Activated CD4-positive, alpha-beta T cell treated with anti-CD3 and anti-CD28 coated beads for 4 hours (primary cell): ENCODE measurements around the gene ACTN2.
A peak's percentile ranks its signal among the peaks of the same experiment; 100 is the strongest.
"Not testable (repeated sequence)": the region's sequence is repeated elsewhere in the genome, so short reads cannot be mapped to it uniquely, and the experiment has no call there.

ENCODE experiments used
- DNase-seq, 2 donors: peaks; one replicate each; pipeline ENCODE4 v3.0.0-alpha.2; 2020

The ACTN2 gene

DNA sequence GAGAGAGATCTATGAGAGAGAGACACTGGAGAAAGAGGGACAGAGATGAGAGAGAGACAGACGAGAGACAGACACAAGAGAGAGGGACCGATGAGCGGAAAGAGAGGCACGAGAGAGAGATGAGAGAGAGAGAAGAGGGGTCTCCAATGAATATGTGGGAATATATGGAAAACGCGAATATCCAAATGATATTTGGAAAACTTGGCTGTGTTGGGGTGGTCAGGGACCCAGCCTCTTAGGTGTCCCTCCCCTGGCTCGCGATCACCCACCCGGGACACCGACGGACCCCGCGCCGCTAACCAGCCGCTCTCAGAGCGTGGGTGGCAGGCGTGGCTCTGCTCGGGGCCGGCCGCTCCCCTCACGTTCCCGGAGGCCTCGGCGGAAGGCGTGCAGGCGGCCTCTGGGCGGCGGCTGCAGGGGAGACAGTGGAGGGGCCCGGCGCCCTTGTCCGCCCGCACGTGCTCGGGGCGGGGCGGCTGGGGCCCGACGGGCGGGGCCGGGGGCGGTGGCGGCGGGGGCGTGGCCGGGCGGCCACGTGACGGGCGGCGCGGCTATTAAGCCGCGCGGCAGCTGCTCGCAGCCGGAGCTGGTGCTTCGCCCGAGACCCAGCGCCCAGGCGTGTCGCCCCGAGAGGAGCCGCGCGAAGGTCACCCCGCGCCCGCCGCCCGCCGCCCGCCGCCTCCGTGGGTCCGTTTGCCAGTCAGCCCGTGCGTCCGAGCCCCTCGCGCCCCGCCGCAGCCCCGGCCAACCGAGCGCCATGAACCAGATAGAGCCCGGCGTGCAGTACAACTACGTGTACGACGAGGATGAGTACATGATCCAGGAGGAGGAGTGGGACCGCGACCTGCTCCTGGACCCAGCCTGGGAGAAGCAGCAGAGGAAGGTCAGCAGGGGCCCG is at the start of gene ACTN2:
Gene ACTN2, plus strand, starts transcription at position 583 of the 898 bp plus-strand sequence. Its CDS starts 175 bp downstream, at position 758.
- DNase-seq = peak; percentile 25 to 35

DNA sequence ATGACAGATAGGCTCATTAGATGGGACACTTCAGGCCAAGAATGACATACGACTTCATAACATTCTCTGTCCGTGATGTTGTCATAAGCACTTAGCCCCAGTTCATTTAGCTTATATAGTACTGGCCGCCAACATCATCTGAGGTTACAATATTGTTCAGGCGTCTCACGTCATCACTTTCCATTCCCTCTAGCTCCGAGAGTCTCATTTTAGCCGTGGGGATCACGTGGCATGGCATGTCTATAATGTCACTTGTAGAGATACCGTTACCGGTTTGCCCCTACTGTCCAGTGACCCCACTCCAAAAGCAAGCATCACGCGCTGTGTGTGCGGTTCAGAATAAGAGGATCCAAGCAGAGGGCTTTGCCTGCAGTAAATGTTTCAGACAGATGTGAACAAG is 47.4 kb upstream of the ACTN2 start:
- DNase-seq = no peak

DNA sequence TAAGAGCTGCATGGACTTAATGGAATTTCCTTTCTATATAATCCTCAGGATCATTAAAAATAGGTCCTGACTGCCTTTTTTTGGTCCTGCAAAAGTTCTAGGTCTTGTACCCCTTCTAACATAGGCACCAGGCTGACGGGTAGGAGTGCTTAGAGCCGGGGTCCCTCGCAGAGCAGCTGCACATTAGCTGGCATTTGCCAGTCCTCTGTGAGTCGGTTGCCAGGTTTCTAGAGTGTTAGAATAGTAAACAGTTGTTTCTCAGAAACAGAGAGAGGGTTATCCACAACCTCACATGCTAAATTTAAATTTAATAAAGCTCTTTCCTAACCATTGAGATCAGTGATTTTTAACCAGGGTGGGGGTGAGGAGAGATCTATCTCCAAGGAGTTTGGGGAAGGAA is 46.6 kb upstream of the ACTN2 start:
- no peak for DNase-seq

DNA sequence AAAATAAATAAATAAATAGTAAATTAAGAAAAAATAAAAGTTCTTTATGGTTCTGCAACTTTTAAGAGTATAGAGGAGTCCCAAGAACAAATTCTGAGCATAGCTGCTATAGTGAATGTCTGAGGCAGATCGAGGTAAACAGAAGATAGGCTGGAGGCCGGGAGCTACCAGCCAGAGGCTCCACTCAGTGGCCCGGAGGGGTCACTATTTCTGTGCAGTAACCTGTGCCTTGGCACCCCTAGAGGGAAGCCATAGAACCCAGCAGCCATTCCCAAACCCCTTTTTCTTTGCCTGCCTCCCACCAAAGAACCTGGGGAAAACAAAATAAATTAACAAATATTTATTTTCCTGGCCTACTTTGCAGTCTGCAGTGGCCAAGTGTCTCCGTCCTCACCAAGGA is 43.5 kb upstream of the ACTN2 start:
- no peak for DNase-seq

DNA sequence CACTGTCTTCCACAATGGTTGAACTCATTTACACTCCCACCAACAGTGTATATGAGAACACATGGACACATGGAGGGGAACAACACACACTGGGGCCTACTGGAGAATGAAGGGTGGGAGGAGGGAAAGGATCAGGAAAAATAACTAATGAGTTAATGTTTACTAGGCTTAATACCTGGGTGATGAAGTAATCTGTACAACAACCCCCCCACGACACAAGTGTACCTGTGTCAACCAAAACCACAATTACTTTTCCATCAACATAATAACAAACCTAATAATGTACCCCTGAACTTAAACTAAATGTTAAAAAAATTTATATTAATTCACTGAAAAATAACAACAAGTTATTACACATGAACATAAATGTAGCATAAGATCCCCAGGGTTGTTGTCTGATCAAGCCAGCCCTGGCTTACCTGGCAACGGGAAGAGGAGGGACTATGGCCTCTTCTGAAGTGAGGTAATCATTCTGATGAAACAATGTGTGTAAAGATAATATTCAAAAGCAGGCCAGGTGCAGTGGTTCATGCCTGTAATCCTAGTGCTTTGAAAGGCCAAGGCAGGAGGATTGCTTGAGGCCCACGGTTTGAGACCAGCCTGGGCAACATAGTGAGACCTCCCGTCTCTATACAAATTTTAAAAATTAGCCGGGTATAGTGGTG is 41.2 kb upstream of the ACTN2 start:
- DNase-seq = no peak

DNA sequence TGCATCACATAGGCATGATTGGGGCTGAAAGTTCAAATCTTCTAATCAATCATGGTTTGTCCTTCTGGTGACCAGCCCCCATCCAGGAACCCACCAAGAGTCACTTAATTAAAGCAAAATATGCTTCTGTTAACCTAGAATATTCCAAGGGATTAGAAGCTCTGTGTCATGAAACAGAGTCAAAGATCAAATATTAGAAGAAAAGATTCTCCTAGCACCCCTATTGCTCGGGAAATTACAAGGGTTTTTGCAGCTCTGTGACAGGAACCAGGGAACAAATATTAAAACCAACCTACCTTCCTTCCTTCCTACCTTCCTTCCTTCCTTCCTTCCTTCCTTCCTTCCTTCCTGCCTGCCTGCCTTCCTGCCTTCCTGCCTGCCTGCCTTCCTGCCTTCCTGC is 31.8 kb upstream of the ACTN2 start:
- DNase-seq = no peak

GRCh38 chr1:236654957-236655356 is 31.3 kb upstream of the ACTN2 start:
- DNase-seq = no peak

DNA sequence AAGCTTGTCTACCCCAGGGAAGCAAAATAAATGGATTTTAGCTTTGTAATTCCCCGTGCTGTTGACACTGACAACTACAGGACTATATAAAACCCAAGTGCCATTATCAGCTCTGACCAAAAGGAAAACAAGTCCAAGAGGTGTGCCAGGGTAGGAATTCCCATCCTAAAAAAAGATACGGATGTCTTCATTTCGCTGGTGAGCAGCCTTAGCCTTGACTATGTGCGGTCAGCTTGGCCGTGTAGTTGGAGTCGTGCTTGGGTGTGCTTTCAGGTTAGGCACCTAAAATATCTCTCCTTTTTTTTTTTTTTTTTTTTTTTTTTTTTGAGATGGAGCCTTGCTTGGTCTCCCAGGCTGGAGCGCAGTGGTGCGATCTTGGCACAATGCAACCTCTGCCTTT is 28.9 kb upstream of the ACTN2 start:
- no peak for DNase-seq

DNA sequence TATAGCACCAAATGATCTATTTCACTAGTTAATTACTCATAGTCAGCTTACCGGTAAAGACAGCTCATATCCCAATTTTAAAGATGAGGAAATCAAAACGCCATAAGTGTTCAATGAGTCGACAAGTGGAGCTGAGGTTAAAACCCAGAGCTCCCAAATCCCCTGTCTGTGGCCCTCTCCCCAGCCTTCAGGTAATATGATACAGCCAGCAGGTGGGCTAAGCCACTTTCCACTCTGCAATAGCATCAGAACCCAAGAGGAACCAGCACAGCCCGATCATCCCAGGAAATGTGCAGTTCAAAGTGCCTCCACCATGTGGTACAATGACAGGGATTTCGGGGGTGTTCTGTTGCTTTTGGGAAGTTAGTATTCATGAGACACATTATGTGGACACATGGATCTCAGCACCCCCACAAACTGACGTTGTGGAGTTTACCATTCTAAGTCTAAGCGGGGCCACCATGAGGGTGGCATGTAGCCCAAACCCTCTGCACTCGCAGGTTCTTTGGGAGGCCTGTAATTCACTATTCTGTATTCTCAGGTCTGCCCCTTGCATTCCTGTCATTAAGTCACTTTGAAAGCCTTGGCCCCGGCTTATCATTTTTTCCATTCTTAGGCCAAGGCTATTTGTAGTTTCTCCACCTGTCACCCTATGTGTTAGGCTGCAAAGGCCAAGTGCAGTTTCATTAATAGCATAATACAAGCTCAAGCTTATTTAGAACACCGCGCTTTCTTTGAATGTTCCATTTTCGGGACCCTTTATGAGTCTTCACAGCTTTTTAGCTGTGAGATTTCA is 26.3 kb upstream of the ACTN2 start:
- no peak for DNase-seq

DNA sequence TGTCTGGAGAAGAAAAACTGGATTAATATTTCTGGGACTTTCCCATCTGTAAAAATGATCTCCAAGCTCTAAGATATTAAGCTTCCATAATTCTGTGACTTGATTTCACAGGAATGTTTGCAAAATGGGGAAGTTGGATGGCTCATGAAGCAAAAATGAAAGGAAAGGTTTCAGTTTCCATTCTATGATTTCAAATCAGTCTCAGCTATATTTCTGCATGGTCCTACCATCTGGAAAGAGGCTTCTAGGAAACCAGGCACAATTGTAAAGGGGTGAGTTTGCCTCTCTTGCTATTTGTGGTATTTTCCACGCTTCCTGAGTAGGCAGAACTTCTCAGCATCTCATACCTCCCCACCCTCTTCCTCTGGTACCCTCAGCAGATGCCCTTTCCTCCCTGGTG is 22.4 kb upstream of the ACTN2 start:
- DNase-seq = no peak

DNA sequence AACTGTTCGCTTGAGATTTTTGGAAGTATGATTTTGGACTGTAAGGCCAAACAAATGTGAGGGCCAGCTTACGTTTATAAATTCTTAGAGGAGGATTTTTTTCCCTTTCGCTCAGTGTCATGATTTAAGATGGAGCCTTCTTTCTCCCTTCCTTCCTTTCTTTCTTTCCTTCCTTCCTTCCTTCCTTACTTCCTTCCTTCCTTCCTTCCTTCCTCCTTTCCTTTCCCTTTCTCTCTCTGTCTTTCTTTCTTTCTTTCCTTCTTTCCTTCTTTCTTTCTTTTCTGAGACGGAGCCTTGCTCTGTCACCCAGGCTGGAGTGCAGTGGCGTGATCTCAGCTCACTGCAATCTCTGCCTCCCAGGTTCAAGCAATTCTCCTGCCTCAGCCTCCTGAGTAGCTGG is 17.4 kb upstream of the ACTN2 start:
- DNase-seq = not testable (repeated sequence)

- no peak for DNase-seq
These were observed 16.2 kb upstream of the ACTN2 start for GRCh38 chr1:236670060-236670459.

DNA sequence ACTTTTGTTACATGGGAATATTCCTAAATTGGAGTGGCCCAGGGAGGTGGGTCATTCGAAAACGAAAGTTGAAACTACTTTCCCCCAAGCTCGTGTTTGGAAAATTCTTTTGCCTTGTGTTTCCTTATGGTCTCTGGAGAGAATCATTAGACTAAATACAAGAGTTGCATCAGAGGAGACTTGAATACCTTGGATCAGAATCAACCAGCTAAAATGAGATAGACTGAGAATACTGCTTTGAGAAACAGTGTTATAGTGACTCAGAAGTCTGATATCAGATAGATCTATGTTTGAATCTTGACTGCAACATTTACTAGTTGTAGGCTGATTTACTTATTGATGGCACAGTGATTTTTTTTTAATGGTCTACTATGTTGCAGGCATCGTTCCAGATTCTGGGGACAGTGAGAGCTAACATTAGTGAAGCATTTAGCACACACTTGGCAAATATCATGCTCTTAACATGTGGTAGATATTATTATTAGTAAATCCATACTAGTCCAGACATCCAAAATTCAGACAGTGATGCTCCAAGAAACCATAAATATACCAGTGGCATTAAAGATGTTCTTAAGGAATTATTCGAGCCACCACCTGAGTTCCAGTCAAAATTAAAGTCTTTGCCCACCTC is 12.9 kb upstream of the ACTN2 start:
- DNase-seq = no peak

GRCh38 chr1:236677641-236678235 is 8.6 kb upstream of the ACTN2 start:
- DNase-seq = no peak

- DNase-seq = no peak
These were observed 5.1 kb upstream of the ACTN2 start for GRCh38 chr1:236681219-236681618.

GRCh38 chr1:236685205-236685916 is 938 bp upstream of the ACTN2 start:
- no peak for DNase-seq

GRCh38 chr1:236686815-236687160 is 489 bp downstream of the ACTN2 start:
- no peak for DNase-seq

DNA sequence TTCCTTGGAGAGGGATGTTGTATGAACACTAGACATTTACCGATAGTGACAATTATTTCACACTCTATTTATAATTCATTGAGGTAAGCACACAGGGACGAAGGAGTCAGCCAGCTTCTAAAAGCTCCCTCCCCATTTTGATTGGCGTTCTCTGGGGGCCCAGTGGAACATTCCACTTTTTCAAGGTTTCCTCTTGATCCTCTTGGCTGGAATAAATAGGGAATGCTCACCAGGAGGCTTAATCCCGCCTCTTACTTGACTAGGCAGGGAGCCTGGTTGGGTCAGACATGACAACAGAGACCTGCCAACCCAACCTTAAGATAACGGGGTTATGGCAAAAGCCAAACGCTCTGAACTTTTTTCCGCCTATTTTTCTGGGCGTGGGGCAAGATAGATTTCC is 974 bp downstream of the ACTN2 start:
- DNase-seq = no peak

- no peak for DNase-seq
These were observed 2.4 kb downstream of the ACTN2 start for GRCh38 chr1:236688705-236689104.

DNA sequence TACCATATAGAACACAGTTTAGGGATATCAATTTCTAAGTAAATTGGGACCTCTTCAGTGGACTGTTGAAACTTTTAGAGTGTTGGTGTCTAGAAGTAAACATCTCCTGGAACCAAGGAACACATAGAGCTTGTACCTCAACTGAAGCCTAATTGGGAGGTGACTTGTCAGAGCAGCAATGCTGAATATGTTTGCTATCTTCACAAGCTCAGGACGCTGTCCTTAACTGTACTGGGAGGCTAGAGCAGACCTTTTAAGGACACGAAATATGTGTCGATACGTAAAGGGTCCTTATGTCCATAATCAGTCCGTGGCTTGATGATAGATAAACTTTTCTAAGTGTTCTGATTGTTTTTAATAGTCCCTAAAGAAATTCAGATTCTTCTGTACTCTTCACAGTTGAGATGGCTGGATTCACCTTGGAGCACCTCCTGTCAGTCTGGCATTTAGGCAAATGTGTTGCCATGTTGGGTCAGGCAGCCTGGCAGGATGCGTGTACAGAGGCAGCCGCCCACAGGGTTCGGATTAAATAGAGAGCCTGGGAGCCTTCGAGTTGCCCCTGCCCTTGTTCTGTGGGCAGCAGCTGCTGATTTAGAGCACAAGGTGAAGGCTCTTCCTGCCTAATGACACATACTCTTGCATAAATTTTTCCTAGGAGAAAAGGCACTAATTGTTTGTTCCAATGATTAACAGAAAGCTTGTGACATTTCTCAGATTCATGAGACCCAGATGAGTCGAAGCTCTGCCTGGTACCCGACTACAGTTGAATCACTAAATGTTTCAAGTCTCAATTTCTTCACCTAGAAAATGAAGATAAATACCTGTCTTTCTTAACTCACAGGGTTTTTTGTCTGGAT is 3.6 kb downstream of the ACTN2 start:
- DNase-seq = no peak

DNA sequence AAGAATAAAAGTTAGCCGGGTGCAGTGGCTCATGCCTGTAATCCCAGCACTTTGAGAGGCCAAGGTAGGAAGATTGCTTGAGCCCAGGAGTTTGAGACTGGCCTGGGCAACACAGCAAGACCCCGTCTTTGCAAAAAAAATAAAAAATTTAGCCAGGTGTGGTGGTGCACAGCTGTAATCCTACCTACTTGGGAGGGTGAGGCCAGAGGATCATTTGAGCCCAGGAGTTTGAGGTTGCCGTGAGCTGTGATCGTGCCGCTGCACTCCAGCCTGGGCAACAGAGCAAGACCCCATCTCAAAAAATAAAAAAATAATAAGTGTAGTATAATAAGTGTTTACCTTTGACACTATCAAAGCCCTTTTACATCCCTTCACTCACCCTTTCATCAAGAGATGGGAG is 5.0 kb downstream of the ACTN2 start:
- no peak for DNase-seq
